Activated CD4-positive, alpha-beta T cell treated with anti-CD3 and anti-CD28 coated beads for 4 hours (primary cell): ENCODE results near the gene NOM1.

Experiments
- DNase-seq, 2 donors: peaks; one replicate each; pipeline ENCODE4 v3.0.0-alpha.2; 2020

The NOM1 gene

GRCh38 chr7:157005456-157006204 is 56.1 kb downstream of the NOM1 start:
- DNase-seq = no peak

DNA sequence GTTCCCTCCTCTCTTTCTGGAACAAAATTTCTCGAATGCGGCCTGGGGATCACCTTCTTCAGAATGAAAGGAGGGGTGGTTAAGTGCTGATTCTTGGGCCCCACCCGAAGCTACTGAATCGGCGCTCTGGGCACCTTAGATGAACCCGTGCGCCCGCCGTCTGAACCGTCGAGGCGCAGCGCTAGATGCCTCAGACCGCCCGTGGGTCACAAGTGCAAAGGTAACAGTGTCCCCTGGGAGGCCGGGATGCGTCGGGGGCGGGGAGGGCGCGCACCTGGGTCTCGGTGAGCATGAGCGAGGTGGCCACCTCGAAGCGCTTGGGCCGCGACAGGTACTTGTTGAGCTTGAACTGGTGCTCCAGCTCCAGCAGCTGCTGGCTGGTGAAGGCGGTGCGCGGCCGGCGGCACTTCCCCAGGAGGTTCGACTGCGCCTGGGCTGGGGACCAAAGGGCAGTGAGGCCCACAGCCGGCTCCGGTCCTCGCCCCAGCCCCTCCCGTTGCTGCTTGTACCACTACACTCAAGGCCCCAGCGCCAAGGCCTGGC is 56.8 kb downstream of the NOM1 start:
- DNase-seq = no peak

- DNase-seq = no peak
Observed at GRCh38 chr7:157006829-157007469, 57.4 kb downstream of the NOM1 start.

DNA sequence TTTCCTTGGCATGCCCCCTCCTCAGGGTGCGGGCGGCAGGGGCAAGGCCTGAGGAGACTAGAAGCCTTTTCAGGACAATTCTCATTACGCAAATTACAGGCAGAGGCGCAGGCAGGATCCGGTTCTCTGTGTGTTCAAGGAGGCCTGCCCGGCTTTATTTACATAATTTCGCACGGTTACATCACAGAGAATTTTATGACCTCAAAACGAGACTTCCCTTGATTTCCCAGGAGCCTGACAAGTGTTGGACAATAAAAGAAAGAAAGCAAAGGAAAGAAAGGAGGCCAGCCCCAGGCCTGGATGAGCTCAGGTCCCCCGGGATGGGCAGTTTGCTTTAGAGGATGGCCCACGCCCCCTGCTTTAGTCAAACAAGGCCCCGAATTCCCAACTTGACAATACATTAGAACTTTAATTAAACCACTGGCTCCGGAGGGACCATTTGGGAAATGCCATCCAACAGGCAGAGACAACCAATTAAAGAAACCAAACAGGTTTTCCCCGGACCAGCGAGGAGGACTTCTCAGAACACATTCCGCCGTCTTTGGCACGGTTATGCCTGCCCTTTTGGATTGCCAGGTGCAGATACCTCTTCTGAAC is 58.1 kb downstream of the NOM1 start:
- no peak for DNase-seq

GRCh38 chr7:157008206-157009169 is 59.0 kb downstream of the NOM1 start:
- DNase-seq = no peak

- DNase-seq = no peak
Observed at GRCh38 chr7:157009170-157009777, 59.8 kb downstream of the NOM1 start.

DNA sequence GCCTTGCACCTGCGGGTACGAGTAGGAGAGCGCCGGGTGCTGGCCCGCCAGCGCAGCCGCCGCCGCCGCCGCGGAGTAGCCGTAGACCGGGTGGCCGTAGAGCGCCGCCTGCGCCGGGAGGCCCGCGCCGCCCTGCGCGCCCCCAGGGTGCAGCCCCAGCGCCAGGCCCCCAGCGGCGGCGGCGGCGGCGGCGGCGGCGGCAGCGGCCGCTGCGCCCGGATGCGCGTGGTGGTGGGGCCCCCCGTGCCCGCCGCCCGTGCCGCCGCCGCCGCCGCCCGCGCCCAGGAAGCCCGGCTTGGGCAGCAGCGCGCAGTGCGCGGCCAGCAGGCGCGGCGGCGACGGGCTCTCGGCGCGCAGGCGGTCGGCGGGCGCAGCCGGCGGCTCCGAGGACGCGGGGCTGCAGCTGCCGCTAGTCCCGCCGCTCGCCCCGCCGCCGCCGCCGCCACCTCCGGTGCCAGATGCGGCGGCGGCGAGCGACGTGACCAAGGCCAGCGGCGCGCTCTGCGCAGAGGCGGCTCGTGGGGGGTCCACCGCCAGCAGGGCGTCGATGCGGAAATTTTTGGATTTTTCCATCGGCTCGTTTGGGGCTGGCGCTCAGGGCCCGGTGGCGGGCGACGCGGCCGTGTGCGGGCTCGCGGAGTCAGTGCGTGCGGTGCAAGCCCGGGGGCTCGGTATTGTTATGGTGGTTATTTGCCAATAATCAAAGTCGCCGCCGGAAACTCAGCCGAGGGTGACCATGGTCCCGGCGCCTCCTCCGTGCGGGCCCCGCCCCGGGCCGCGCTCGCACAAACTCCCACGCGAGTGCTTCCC is 60.5 kb downstream of the NOM1 start:
- DNase-seq = no peak

GRCh38 chr7:157010588-157011332 is 61.2 kb downstream of the NOM1 start, which contains the start of gene MNX1:
Gene MNX1, minus strand, starts transcription at chr7:157010663. Its CDS starts 313 bp downstream, at chr7:157010350.
- no peak for DNase-seq

- DNase-seq = no peak
Observed at GRCh38 chr7:157011333-157012112, 62.0 kb downstream of the NOM1 start.

GRCh38 chr7:157012113-157012547 is 62.6 kb downstream of the NOM1 start:
- DNase-seq = no peak

- no peak for DNase-seq
Observed at GRCh38 chr7:157013101-157013500, 63.6 kb downstream of the NOM1 start.

DNA sequence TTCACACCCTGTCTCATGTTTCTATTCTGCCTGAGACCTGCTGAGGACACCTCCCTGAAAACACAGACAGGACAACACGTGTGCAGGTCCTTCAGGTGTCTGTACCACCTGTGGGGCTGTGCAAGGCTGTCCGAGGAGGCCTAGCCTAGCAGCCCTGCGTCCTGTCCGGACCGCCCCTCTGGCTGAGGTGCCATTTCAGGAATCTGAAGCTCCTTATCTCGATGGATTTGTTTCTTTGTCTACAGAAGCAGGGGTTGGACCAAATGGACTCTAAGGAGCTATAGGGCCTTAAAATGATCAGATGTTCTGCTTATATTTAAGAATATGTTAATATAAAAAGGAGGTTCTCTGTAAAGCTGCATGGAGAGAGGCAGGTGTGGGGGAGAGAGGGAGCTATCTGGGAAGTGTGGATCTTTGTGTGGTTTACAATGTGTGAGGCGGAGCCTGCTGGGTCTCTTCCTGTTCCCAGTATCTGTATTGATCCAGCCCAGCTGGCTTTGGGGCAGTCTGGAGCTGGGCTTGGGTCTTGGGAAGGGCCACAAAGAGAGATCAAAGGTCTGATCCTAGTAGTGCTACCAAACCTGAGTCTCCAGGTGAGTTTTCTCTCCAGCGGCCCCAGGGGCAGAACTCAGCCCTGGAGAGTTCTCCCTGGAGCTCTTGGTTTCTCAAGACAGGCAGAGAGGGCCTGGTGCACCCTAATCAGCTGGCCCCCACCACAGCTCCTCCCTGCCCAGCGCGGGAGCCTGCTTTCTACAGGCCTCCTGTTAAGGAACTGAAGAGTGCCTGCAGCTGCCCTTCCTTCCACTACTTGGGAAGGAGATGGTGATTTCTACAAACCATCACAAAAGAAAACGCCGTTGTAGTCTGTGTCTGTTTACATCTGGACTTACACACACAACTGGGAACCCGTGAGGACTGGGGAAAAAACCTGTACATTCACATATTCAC is 64.4 kb downstream of the NOM1 start:
- DNase-seq = no peak

- DNase-seq = no peak
Observed at GRCh38 chr7:157014635-157015555, 65.4 kb downstream of the NOM1 start.

- DNase-seq = no peak
Observed at GRCh38 chr7:157016024-157016351, 66.5 kb downstream of the NOM1 start.

- no peak for DNase-seq
Observed at GRCh38 chr7:157016352-157017041, 67.0 kb downstream of the NOM1 start.

- DNase-seq = no peak
Observed at GRCh38 chr7:157017149-157017548, 67.6 kb downstream of the NOM1 start.
